Trophoblast cell (in vitro differentiated cells and primary cell): Measurements from ENCODE around the gene MLXIP.

Experiments used
- DNase-seq, 2 donors: peaks; one replicate each; pipeline ENCODE4 v3.0.0-alpha.2; 2016
- H2AFZ ChIP-seq: 2 replicates; pipeline ENCODE4 v1.6.1; 2013; ENCODE audit warnings: low read length, moderate library complexity, mild to moderate bottlenecking; ENCODE audit not compliant: insufficient read depth, poor library complexity
- H2AK5ac ChIP-seq: 2 replicates; pipeline ENCODE4 v1.6.1; 2013; ENCODE audit warnings: mild to moderate bottlenecking, low read length
- H2BK120ac ChIP-seq: 2 replicates; pipeline ENCODE4 v1.6.1; 2013; ENCODE audit warnings: low read length, mild to moderate bottlenecking, moderate library complexity; ENCODE audit not compliant: insufficient read depth, poor library complexity
- H2BK12ac ChIP-seq: 2 replicates; pipeline ENCODE4 v1.6.1; 2013; ENCODE audit warnings: mild to moderate bottlenecking, low read length, moderate library complexity
- H2BK5ac ChIP-seq: 2 replicates; pipeline ENCODE4 v1.6.1; 2013; ENCODE audit warnings: low read length, low read depth, moderate library complexity, mild to moderate bottlenecking; ENCODE audit not compliant: poor library complexity
- H3K14ac ChIP-seq: 2 replicates; pipeline ENCODE4 v1.6.1; 2013; ENCODE audit warnings: mild to moderate bottlenecking, low read length
- H3K18ac ChIP-seq: 2 replicates; pipeline ENCODE4 v1.6.1; 2013; ENCODE audit warnings: mild to moderate bottlenecking, low read length
- H3K23ac ChIP-seq: 2 replicates; pipeline ENCODE4 v1.6.1; 2013; ENCODE audit warnings: low read length
- H3K27ac ChIP-seq: 2 replicates; pipeline ENCODE4 v1.5.1; 2013; ENCODE audit warnings: low read depth, mild to moderate bottlenecking, inconsistent platforms, low read length, moderate library complexity
- H3K27me3 ChIP-seq: 2 replicates; pipeline ENCODE4 v1.6.1; 2013; ENCODE audit warnings: inconsistent platforms, mild to moderate bottlenecking, low read length, moderate library complexity; ENCODE audit not compliant: insufficient read depth
- H3K36me3 ChIP-seq, 2 experiments: 1 replicate in 1 of 2; 2 replicates in 1 of 2; pipeline ENCODE4 v1.6.1; 2013; ENCODE audit warnings: low read length in 2 of 2, mild to moderate bottlenecking in 2 of 2, moderate library complexity in 1 of 2; ENCODE audit not compliant: insufficient read depth in 2 of 2, control insufficient read depth in 1 of 2
- H3K4ac ChIP-seq: 2 replicates; pipeline ENCODE4 v1.6.1; 2013; ENCODE audit warnings: low read depth, mild to moderate bottlenecking, low read length, moderate library complexity
- H3K4me1 ChIP-seq, 2 experiments: 1 replicate in 1 of 2; 2 replicates in 1 of 2; pipeline ENCODE4 v1.6.1; 2013; ENCODE audit warnings: low read length in 2 of 2, mild to moderate bottlenecking in 2 of 2, moderate library complexity in 1 of 2; ENCODE audit not compliant: insufficient read depth in 2 of 2, control insufficient read depth in 1 of 2
- H3K4me2 ChIP-seq: 2 replicates; pipeline ENCODE4 v1.6.1; 2013; ENCODE audit warnings: inconsistent platforms, mild to moderate bottlenecking, low read length, moderate library complexity
- H3K4me3 ChIP-seq: 2 replicates; pipeline ENCODE4 v1.5.1; 2013; ENCODE audit warnings: mild to moderate bottlenecking, low read depth, low read length, inconsistent platforms
- H3K79me1 ChIP-seq: one replicate; pipeline ENCODE4 v1.6.1; 2013; ENCODE audit warnings: low read length
- H3K79me2 ChIP-seq: 2 replicates; pipeline ENCODE4 v1.6.1; 2013; ENCODE audit warnings: low read length, mild to moderate bottlenecking; ENCODE audit not compliant: control insufficient read depth, insufficient read depth, poor library complexity
- H3K9ac ChIP-seq: 2 replicates; pipeline ENCODE4 v1.6.1; 2013; ENCODE audit warnings: mild to moderate bottlenecking, low read length
- H3K9me3 ChIP-seq: 2 replicates; pipeline ENCODE4 v1.6.1; 2013; ENCODE audit warnings: low read depth, mild to moderate bottlenecking, control low read depth, inconsistent platforms, low read length; ENCODE audit not compliant: insufficient read depth
- H4K12ac ChIP-seq: 2 replicates; pipeline ENCODE4 v1.6.1; 2013; ENCODE audit warnings: low read depth, mild to moderate bottlenecking, low read length, moderate library complexity
- H4K8ac ChIP-seq: 2 replicates; pipeline ENCODE4 v1.6.1; 2013; ENCODE audit warnings: low read depth, mild to moderate bottlenecking, low read length, moderate library complexity
- H4K91ac ChIP-seq: one replicate; pipeline ENCODE4 v1.6.1; 2013; ENCODE audit warnings: low read depth, mild to moderate bottlenecking, low read length, moderate library complexity
- whole genome bisulfite sequencing: extraction: QIAGEN DNeasy Blood & Tissue Kit; methylation state at CpG from one replicate; pipeline ENCODE4 v1.1.7; 2013; ENCODE audit warnings: missing lambda C conversion rate; ENCODE audit not compliant: insufficient read length, insufficient coverage; ENCODE audit errors: extremely low coverage; 5-methylcytosine and 5-hydroxymethylcytosine counted together

MLXIP gene

DNA sequence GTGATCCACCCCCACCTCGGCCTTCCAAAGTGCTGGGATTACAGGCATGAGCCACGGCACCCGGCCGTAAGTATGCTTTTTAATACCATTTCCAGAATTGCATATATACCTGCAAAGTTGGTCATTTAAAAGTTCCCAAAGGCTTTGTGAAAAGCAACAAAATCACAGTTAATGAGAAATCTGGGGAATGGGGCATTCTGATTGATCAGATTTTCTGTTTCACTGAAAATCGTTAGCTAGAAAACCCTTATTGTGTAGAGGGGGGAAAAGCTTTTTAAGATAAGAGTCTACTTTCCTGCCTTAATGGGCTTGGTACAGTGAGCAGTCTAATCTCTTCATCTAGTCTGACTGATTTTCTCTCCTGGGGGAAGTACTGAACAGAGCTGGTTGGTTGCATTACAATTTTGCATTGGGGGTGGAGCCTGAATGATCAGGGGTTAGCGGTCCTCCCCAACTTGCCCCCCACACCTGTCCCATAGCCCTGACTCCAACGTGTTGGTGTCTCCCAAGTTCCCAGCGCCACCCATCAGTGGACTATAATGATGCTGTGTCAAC lies 71.6 kb downstream of the MLXIP start:
- Histone ChIP-seq H3K23ac (no peak overlapping the region), H2BK12ac (no peak overlapping the region), H4K12ac (no peak overlapping the region), H3K18ac (no peak overlapping the region), H3K9me3 (no peaks in the 10 kb centered on the region), H3K4me3 (no peak overlapping the region), H3K4me2 (no peak overlapping the region), H3K9ac (no peak overlapping the region), H2AFZ (no peak overlapping the region), H3K4ac (no peak overlapping the region), H2AK5ac (no peak overlapping the region), H2BK5ac (no peak overlapping the region), H2BK120ac (no peak overlapping the region), H3K79me2 (no peaks in the 10 kb centered on the region), H4K91ac (no peak overlapping the region), H3K14ac (no peak overlapping the region), H3K4me1 (no peaks in the 10 kb centered on the region), H4K8ac (no peak overlapping the region), H3K27me3 (no peaks in the 10 kb centered on the region), H3K27ac (no peak overlapping the region), H3K36me3 (no peaks in the 10 kb centered on the region), H3K79me1 (no peaks in the 10 kb centered on the region)
- DNase-seq = no peak
- WGBS = no CpG with 5 or more reads among the region's 8 CpGs

DNA sequence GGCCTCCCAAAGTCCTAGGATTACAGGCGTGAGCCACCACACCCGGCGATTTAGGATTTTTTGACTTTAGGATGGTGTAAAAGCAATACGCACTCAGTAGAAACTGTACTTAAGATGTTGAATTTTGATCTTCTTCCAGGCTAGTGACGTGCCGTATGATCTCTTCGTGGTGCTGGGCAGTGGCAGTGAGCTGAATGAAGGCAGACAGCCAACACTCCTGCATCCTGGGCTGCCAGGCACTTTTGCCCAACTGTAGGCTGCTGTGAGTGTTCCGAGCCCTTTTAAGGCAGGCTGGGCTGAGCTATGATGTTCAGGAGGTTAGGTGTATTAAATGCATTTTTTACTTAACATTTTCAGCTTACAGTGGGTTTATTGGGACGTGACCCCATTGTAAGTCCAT lies 74.2 kb downstream of the MLXIP start:
- no CpG with 5 or more reads among the region's 9 CpGs for WGBS
- Histone ChIP-seq H2BK12ac (no peak overlapping the region), H3K79me2 (no peaks in the 10 kb centered on the region), H3K27ac (no peak overlapping the region), H4K12ac (no peak overlapping the region), H3K4me1 (no peaks in the 10 kb centered on the region), H2AK5ac (no peak overlapping the region), H3K36me3 (no peaks in the 10 kb centered on the region), H3K23ac (no peak overlapping the region), H3K4ac (no peak overlapping the region), H3K14ac (no peak overlapping the region), H3K4me3 (no peak overlapping the region), H3K27me3 (no peaks in the 10 kb centered on the region), H3K9ac (no peak overlapping the region), H4K8ac (no peak overlapping the region), H3K79me1 (no peaks in the 10 kb centered on the region), H3K4me2 (no peak overlapping the region), H2AFZ (no peak overlapping the region), H2BK120ac (no peak overlapping the region), H3K18ac (no peak overlapping the region), H2BK5ac (no peak overlapping the region), H4K91ac (no peak overlapping the region), H3K9me3 (no peaks in the 10 kb centered on the region)
- no peak for DNase-seq

DNA sequence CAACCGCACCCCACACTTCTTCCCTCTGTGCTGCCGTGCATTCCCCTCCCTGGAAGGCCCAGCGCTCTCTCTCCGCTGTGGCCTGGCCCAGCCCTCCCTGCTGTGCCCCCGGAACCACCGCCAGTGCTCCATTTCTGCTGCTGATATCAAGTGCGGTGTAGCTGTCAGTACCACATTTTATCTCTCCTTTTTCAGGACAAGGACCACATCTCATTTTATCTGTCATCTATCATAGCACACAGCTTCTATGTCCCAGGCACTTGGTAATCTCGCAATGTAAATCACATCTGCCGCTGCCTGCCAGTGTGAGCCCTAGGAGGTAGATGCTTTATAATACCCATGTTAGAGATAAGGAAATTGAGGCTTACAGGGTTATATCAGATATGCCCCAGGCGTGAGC lies 77.1 kb downstream of the MLXIP start:
- Histone ChIP-seq H2BK120ac (no peak overlapping the region), H3K79me1 (no peaks in the 10 kb centered on the region), H2BK12ac (no peak overlapping the region), H3K4me3 (no peak overlapping the region), H3K14ac (no peak overlapping the region), H2AK5ac (no peak overlapping the region), H3K27me3 (no peaks in the 10 kb centered on the region), H3K4me2 (no peak overlapping the region), H3K4me1 (no peaks in the 10 kb centered on the region), H3K36me3 (no peaks in the 10 kb centered on the region), H4K91ac (no peak overlapping the region), H4K8ac (no peak overlapping the region), H3K79me2 (no peaks in the 10 kb centered on the region), H4K12ac (no peak overlapping the region), H2BK5ac (no peak overlapping the region), H3K9me3 (no peaks in the 10 kb centered on the region), H3K9ac (no peak overlapping the region), H3K4ac (no peak overlapping the region), H3K27ac (no peak overlapping the region), H3K18ac (no peak overlapping the region), H2AFZ (no peak overlapping the region), H3K23ac (no peak overlapping the region)
- WGBS = no CpG with 5 or more reads among the region's 10 CpGs
- no peak for DNase-seq

- no peak overlapping the region for H3K9ac ChIP-seq
- no peak overlapping the region for H3K4ac ChIP-seq
Observed at GRCh38 chr12:122158700-122159285, 80.2 kb downstream of the MLXIP start.

More at GRCh38 chr12:122158700-122159285, 80.2 kb downstream of the MLXIP start:
- DNase-seq = no peak
- WGBS = no CpG with 5 or more reads among the region's 7 CpGs
- no peak overlapping the region for H3K4me3 ChIP-seq
- no peaks in the 10 kb centered on the region for H3K36me3 ChIP-seq
- no peak overlapping the region for H4K8ac ChIP-seq
- no peaks in the 10 kb centered on the region for H3K27me3 ChIP-seq
- H3K27ac ChIP-seq = no peak overlapping the region
- H3K23ac ChIP-seq = no peak overlapping the region
- H2BK12ac ChIP-seq = no peak overlapping the region
- no peaks in the 10 kb centered on the region for H3K4me1 ChIP-seq
- no peak overlapping the region for H2AFZ ChIP-seq
- H2BK120ac ChIP-seq = no peak overlapping the region
- no peak overlapping the region for H2BK5ac ChIP-seq
- no peak overlapping the region for H3K18ac ChIP-seq
- H3K79me2 ChIP-seq = no peaks in the 10 kb centered on the region
- no peaks in the 10 kb centered on the region for H3K9me3 ChIP-seq
- H2AK5ac ChIP-seq = no peak overlapping the region
- no peak overlapping the region for H3K4me2 ChIP-seq
- no peak overlapping the region for H4K12ac ChIP-seq
- no peaks in the 10 kb centered on the region for H3K79me1 ChIP-seq
- no peak overlapping the region for H4K91ac ChIP-seq
- H3K14ac ChIP-seq = no peak overlapping the region
